GM12878 (cell line): ENCODE data around the gene GLMP. TPM values are rescaled to one million over a fixed set of nuclear protein-coding genes. Genes with fewer than 3 reads are reported as not detected.

Source experiments
- BRCA1 ChIP-seq: IDR thresholded peaks from 2 replicates; pipeline ENCODE4 v1.6.1; 2011; ENCODE audit warnings: low read depth, low read length, improper control_type of control experiment
- E2F4 ChIP-seq: IDR thresholded peaks from 2 replicates; pipeline ENCODE4 v1.6.1; 2012; ENCODE audit warnings: low read depth, low read length, improper control_type of control experiment
- EGR1 ChIP-seq, 2 experiments: IDR thresholded peaks; 1 replicate in 1 of 2; 2 replicates in 1 of 2; pipeline ENCODE4 v1.6.1; 2011 to 2012; ENCODE audit warnings: low read depth in 2 of 2, low read length in 2 of 2, borderline replicate concordance in 1 of 2, mild to moderate bottlenecking in 1 of 2, moderate library complexity in 1 of 2
- GABPA ChIP-seq: IDR thresholded peaks from 2 replicates; pipeline ENCODE4 v1.6.1; 2014; ENCODE audit warnings: antibody characterized with exemption, low read depth, mild to moderate bottlenecking, inconsistent platforms
- POU2F2 ChIP-seq: IDR thresholded peaks from 3 replicates; pipeline ENCODE4 v1.6.1; 2011; ENCODE audit warnings: low read depth, mild to moderate bottlenecking, low read length, borderline replicate concordance
- RBBP5 ChIP-seq: fragments of 200-600 bp; sonication (generic); conservative IDR thresholded peaks from 2 replicates; pipeline ENCODE4 v1.6.1; 2016
- TCF3 ChIP-seq: IDR thresholded peaks from 2 replicates; pipeline ENCODE4 v1.6.1; 2012; ENCODE audit warnings: low read depth, mild to moderate bottlenecking, low read length, borderline replicate concordance; ENCODE audit not compliant: insufficient read depth
- ZBTB11 ChIP-seq: fragments of 450-650 bp; formaldehyde crosslinking; IDR thresholded peaks from 2 replicates; pipeline ENCODE4 v1.5.0; 2022; ENCODE audit warnings: mild to moderate bottlenecking, missing genetic modification characterization
- polyA plus RNA-seq, 11 experiments: library from polyadenylated mRNA; depleted of rRNA in 4 of 11; unstranded in 6 of 11; stranded (reverse) in 5 of 11; fragments of >200 nt; fragmentation: Nextera tagmentation in 4 of 11; fragmentation: Illumina TruSeq in 1 of 11; extraction: Ambion mirVana in 4 of 11; extraction: Trizol in 1 of 11; gene quantifications; 1 replicate in 1 of 11; 2 replicates in 10 of 11; pipeline versions ENCODE4 v1.2.1 to v1.2.3, GENCODE V29; 2011 to 2016; ENCODE audit warnings: inconsistent platforms in 2 of 11, missing spikeins in 2 of 11, low read depth in 1 of 11
- total RNA-seq, 4 experiments: library from RNA; depleted of rRNA in 3 of 4; stranded (reverse); fragments of >200 nt in 3 of 4; fragmentation: Illumina TruSeq in 1 of 4; extraction: Trizol in 1 of 4; gene quantifications; 2 replicates each; pipeline versions ENCODE4 v1.2.1 to v1.2.3, GENCODE V29; 2013 to 2021

Gene GLMP
- total and polyA plus RNA-seq, 10 of the 15 experiments (the other 5 are each of a cell fraction or from before 2014, with no cell fraction given) = 4.4 to 30.0 (median 19.5) TPM

GRCh38 chr1:156293098-156293434 is 2.4 kb downstream of the GLMP start (continued):
- no peak for TF ChIP-seq ZBTB11 (CRISPR knock-in tag)
- no peak for TF ChIP-seq RBBP5
- no peak for TF ChIP-seq POU2F2
- no peak for TF ChIP-seq TCF3
- TF ChIP-seq EGR1 (IDR thresholded peaks at IDR 0.05; ENCODE audit: borderline replicate concordance in 1 of 2, low read depth in 2 of 2, low read length in 2 of 2) = no peak
- TF ChIP-seq BRCA1 = no peak
- no peak for TF ChIP-seq E2F4
- no peak for TF ChIP-seq GABPA
